GM19468 (cell line): Measurements from ENCODE around the gene PRKCG.

Experiments
- ATAC-seq: cut with Tn5 transposase; IDR thresholded peaks from one replicate; pipeline ENCODE4 v1.9.1; 2021; ENCODE audit warnings: mild to moderate bottlenecking, moderate library complexity, moderate number of reproducible peaks; ENCODE audit not compliant: unreplicated experiment; ENCODE audit errors: extremely low read depth

The PRKCG gene

DNA sequence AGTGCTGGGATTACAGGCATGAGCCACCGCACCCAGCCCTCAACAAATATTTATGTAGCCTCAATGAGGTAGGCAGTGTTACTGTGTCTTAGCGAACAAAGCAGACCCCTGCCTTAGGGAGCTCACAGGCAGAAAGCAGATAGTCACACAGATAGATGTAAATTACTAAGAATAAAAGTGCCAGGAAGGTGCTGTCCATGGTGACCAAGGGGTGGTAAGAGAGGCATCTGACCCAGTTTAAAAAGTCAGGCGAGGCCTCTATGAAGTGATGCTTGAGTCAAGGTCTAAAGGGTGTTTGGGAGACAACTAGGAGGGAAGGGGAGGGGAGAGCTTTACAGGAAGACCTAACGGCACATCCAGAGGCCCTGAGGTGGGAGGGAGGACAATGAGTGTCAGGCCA, 14.7 kb downstream of the PRKCG start:
- no peak for ATAC-seq

DNA sequence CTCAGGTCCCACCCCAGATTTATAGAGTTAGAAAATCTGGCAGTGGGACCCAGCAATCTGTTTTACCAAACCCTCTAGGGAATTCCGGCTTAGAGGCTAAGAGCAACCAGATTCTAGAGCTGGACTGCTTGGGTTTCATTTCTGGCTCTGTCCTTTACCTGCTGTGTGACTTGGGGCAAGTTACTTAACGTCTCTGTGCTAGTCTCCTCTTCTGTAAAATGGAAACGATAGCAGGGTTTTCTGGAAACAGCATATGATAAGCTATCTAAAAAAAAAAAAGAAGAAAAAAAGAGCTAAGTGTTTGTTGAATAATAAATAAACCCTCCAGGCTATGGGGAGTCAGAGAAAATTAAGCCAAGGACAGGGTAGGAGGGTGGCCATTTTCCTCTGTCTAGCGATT, 15.5 kb downstream of the PRKCG start:
- ATAC-seq: no peak

GRCh38 chr19:53898166-53898565, 16.2 kb downstream of the PRKCG start:
- no peak for ATAC-seq

GRCh38 chr19:53898636-53899341, 16.8 kb downstream of the PRKCG start:
- no peak for ATAC-seq

GRCh38 chr19:53900191-53900860, 18.3 kb downstream of the PRKCG start:
- ATAC-seq: no peak

DNA sequence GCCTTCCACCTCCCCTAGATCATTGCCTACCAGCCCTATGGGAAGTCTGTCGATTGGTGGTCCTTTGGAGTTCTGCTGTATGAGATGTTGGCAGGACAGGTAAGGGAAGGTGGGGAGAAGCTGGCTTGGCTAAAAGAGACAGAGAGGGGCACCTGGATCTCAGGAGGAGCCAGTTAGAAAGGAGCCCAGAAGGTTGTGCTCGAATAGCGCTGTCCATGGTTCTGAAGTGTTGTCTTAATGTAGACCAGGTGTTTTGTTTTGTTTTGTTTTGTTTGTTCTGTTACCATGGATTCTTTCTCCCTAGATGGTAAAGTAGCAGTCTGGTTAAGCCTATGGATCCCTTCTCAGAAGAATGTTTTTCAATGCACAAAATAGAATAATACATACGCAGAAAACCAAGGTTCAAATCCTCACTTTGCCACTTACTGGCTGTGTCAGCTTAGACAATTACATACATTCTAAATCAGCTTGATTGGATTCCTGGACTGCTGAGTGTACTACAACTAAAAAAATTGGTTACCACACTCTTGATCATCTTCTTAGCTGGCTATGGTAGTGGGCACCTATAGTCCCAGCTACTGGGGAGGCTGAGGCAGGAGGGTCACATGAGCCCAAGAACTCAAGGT, 21.2 kb downstream of the PRKCG start:
- no peak for ATAC-seq

DNA sequence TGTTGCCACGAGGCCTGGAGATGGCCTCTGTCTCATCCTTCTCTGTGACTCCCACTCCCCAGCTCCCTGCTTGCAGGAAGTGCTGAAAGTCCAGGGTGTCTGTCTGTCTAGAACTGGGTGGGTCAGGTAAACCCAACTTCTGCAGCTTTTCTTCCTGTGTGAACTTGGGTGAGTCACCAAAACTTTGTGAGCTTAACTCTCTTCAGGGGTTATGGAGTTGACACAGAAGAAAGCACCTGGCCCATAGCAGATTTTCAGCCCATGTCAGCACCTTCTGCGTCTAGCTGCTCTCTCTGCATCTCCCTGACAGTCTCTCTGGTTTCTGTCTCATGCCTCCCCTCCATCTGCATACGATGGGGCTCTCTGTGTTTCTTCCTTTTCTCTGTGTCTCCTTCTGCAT, 22.9 kb downstream of the PRKCG start:
- ATAC-seq: no peak

- ATAC-seq: no peak
Observed at GRCh38 chr19:53905787-53906186, 23.8 kb downstream of the PRKCG start.

GRCh38 chr19:53906211-53907192, 24.5 kb downstream of the PRKCG start:
- ATAC-seq: no peak

DNA sequence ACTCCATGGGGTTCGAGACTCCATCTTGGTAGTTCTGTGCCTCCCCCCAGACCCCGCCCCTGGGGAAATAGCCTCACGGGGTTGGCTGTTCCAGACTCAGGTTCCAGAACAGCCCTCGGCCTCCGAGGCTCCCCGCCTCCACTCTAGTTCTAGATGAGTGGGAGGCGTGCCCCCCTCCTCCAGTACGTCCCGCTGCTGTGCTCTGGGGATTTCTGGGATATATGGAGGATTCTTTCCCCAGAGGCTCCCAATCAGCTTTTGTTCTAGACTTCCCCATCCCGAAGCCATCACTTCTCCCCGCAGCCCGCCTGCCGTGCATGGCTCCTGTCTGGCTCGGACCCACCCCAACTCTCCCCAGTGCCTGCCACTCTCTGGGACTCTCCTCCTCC, 25.2 kb downstream of the PRKCG start:
- no peak for ATAC-seq

GRCh38 chr19:53907690-53908089, 25.7 kb downstream of the PRKCG start:
- ATAC-seq: no peak

- no peak for ATAC-seq
Observed at GRCh38 chr19:53908106-53908934, 26.3 kb downstream of the PRKCG start.

GRCh38 chr19:53908935-53909415, 27.0 kb downstream of the PRKCG start, which contains the start of gene CACNG7:
Gene CACNG7 (plus strand): TSS chr19:53909278. CDS start chr19:53912832, 3,554 bp downstream.
- ATAC-seq: no peak

GRCh38 chr19:53909471-53910169, 27.6 kb downstream of the PRKCG start:
- ATAC-seq: no peak

- ATAC-seq: no peak
Observed at GRCh38 chr19:53910170-53910518, 28.1 kb downstream of the PRKCG start.

GRCh38 chr19:53912653-53913052, 30.7 kb downstream of the PRKCG start:
- ATAC-seq: no peak

GRCh38 chr19:53915000-53915399, 33.0 kb downstream of the PRKCG start:
- ATAC-seq: no peak

DNA sequence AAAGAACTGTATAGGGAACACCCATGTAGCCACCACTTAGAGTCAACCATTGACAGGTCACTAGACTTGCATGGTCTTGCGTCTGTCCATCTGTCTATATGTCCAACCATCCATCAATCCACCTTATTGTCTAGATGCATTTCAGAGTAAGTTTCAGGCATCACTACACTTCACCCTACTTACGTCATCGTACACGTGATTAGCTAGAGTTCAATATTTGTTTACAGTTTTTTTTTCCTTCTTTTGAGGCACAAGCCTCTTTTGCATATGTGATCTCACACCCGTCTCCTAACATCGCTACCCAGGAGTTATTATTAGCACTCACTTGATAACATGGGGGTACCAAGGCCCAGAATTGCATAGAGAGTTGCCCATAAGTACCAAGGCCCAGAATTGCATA, 34.0 kb downstream of the PRKCG start:
- no peak for ATAC-seq

- no peak for ATAC-seq
Observed at GRCh38 chr19:53917356-53917755, 35.4 kb downstream of the PRKCG start.
